ENCODE data around the gene WDR75. TPM values are rescaled to one million over a fixed set of nuclear protein-coding genes. Genes with fewer than 3 reads are reported as not detected.

The WDR75 gene
- total and polyA plus RNA-seq, 2 donors (not counting 3 experiments of a cell fraction or from before 2014, with no cell fraction given): 17.4 to 44.8 TPM

DNA sequence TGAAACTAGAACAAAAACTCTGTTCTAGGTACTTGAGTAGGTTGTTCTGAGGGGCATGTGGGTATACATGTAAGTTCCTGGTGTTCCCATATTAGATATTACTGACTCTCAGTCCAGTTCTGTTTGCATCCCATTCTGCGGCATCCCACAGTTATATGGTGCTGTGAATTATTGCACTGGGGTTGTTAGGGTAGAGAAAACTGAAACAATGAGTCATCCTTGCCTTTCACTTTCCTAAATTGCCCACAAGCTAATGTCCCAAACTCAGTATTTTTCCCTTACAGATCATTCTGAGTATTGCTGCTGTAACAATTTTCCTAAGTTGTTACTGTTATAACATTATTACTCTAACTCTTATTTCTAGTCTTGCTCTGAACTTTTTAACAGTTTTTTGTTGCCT lies 3.0 kb downstream of the WDR75 start:
- intact Hi-C loops (cut with micrococcal nuclease) (no loop called here), dilution Hi-C loops (cut with MboI; ENCODE audit: extremely low pct_ligation_motif_present, low sequenced_read_pairs) (no loop called here)
- DNase-seq (ENCODE audit: low read depth, low spot score): no peak
- H3K4me1 ChIP-seq (ENCODE audit: control insufficient read depth, extremely low read depth, insufficient read depth, low read length): peaks cover 16% of the 10 kb centered on the region
- H3K79me2 ChIP-seq (ENCODE audit: control insufficient read depth, insufficient read depth, low read length): peaks cover 70% of the 10 kb centered on the region
- H3K27ac ChIP-seq (ENCODE audit: insufficient read depth, low read depth, low read length): no peak overlapping the region
- H3K9ac ChIP-seq (replicated peaks; ENCODE audit: extremely low read depth, insufficient read depth, low read length): no peak overlapping the region
- peaks cover 2 to 7% of the 10 kb centered on the region in 2 experiments for H3K36me3 ChIP-seq (ENCODE audit: control insufficient read depth in 2 of 2, extremely low read depth in 1 of 2, insufficient read depth in 2 of 2, low read length in 2 of 2)
- no peak overlapping the region for H2AFZ ChIP-seq (ENCODE audit: low read depth, low read length)
- H3K9me3 ChIP-seq (replicated peaks; ENCODE audit: control insufficient read depth, insufficient read depth, low read length): no peaks in the 10 kb centered on the region
- H3K27me3 ChIP-seq (ENCODE audit: control insufficient read depth in 2 of 2, insufficient read depth in 2 of 2, low read length in 2 of 2): no peaks in the 10 kb centered on the region
- ChIA-PET CTCF (no interaction called here), POLR2A (no interaction called here)
- H4K20me1 ChIP-seq (replicated peaks; ENCODE audit: control insufficient read depth, extremely low read depth, insufficient read depth, low read length): no peaks in the 10 kb centered on the region
- no peaks in the 10 kb centered on the region for H3K9me1 ChIP-seq (replicated peaks; ENCODE audit: control insufficient read depth, extremely low read depth, insufficient read depth, low read length)
- TF ChIP-seq POLR2A (IDR thresholded peaks at IDR 0.05; ENCODE audit: low read depth, low read length) (no peak), MYC (IDR thresholded peaks at IDR 0.05; ENCODE audit: low read depth, low read length) (no peak), JUN (IDR thresholded peaks at IDR 0.05; ENCODE audit: borderline replicate concordance, insufficient read depth, insufficient read length, low read depth) (peak; percentile 22), EZH2 (IDR thresholded peaks at IDR 0.05; ENCODE audit: borderline replicate concordance, low read depth, low read length, severe bottlenecking) (no peak), POLR2AphosphoS5 (IDR thresholded peaks at IDR 0.05; ENCODE audit: insufficient read depth, low read depth, low read length) (no peak), GATA2 (IDR thresholded peaks at IDR 0.05; ENCODE audit: insufficient read depth, insufficient read length, low read depth, low read length) (no peak)
- no TSS peak for BruUV-seq (replicated peaks)
- no peak overlapping the region for H3K4me2 ChIP-seq (ENCODE audit: insufficient read depth, low read length)
- no peak overlapping the region for H3K4me3 ChIP-seq (replicated peaks in 1 of 3; ENCODE audit: insufficient read depth in 1 of 3, low read depth in 1 of 3, low read length in 3 of 3)
- no peak for FAIRE-seq

GRCh38 chr2:189446780-189447179 lies 5.5 kb downstream of the WDR75 start:
- H3K36me3 ChIP-seq (ENCODE audit: control insufficient read depth in 2 of 2, extremely low read depth in 1 of 2, insufficient read depth in 2 of 2, low read length in 2 of 2): peaks cover 7 to 21% of the 10 kb centered on the region in 2 experiments
- H2AFZ ChIP-seq (ENCODE audit: low read depth, low read length): no peak overlapping the region
- H3K9me3 ChIP-seq (replicated peaks; ENCODE audit: control insufficient read depth, insufficient read depth, low read length): no peaks in the 10 kb centered on the region
- no peak for TF ChIP-seq POLR2A (IDR thresholded peaks at IDR 0.05; ENCODE audit: low read depth, low read length)
- TF ChIP-seq POLR2AphosphoS5 (IDR thresholded peaks at IDR 0.05; ENCODE audit: insufficient read depth, low read depth, low read length): no peak
- no peak for TF ChIP-seq EZH2 (IDR thresholded peaks at IDR 0.05; ENCODE audit: borderline replicate concordance, low read depth, low read length, severe bottlenecking)
- TF ChIP-seq, protein P1, sequence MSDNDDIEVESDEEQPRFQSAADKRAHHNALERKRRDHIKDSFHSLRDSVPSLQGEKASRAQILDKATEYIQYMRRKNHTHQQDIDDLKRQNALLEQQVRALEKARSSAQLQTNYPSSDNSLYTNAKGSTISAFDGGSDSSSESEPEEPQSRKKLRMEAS (IDR thresholded peaks at IDR 0.05; ENCODE audit: insufficient read depth, insufficient read length): no peak
- TF ChIP-seq GATA2 (IDR thresholded peaks at IDR 0.05; ENCODE audit: insufficient read depth, insufficient read length, low read depth, low read length): no peak
- TF ChIP-seq MYC (IDR thresholded peaks at IDR 0.05; ENCODE audit: low read depth, low read length): no peak
- no peak for TF ChIP-seq JUN (IDR thresholded peaks at IDR 0.05; ENCODE audit: borderline replicate concordance, insufficient read depth, insufficient read length, low read depth)
- no peak for TF ChIP-seq FOS (IDR thresholded peaks at IDR 0.05; ENCODE audit: borderline replicate concordance, insufficient read depth, low read length)
- TF ChIP-seq, protein P2, sequence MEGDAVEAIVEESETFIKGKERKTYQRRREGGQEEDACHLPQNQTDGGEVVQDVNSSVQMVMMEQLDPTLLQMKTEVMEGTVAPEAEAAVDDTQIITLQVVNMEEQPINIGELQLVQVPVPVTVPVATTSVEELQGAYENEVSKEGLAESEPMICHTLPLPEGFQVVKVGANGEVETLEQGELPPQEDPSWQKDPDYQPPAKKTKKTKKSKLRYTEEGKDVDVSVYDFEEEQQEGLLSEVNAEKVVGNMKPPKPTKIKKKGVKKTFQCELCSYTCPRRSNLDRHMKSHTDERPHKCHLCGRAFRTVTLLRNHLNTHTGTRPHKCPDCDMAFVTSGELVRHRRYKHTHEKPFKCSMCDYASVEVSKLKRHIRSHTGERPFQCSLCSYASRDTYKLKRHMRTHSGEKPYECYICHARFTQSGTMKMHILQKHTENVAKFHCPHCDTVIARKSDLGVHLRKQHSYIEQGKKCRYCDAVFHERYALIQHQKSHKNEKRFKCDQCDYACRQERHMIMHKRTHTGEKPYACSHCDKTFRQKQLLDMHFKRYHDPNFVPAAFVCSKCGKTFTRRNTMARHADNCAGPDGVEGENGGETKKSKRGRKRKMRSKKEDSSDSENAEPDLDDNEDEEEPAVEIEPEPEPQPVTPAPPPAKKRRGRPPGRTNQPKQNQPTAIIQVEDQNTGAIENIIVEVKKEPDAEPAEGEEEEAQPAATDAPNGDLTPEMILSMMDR (IDR thresholded peaks at IDR 0.05; ENCODE audit: extremely low read depth in 1 of 2, insufficient read depth in 1 of 2, low read depth in 1 of 2, low read length in 2 of 2): no peak
- no peak for DNase-seq (ENCODE audit: low read depth, low spot score)
- BruUV-seq (replicated peaks): no TSS peak
- H3K9me1 ChIP-seq (replicated peaks; ENCODE audit: control insufficient read depth, extremely low read depth, insufficient read depth, low read length): no peaks in the 10 kb centered on the region
- no peak overlapping the region for H3K9ac ChIP-seq (replicated peaks; ENCODE audit: extremely low read depth, insufficient read depth, low read length)
- POLR2A ChIA-PET: no interaction called here
- H3K4me1 ChIP-seq (ENCODE audit: control insufficient read depth, extremely low read depth, insufficient read depth, low read length): peaks cover 9% of the 10 kb centered on the region
- H3K4me3 ChIP-seq (replicated peaks in 1 of 3; ENCODE audit: insufficient read depth in 1 of 3, low read depth in 1 of 3, low read length in 3 of 3): no peak overlapping the region
- dilution Hi-C loops (cut with MboI; ENCODE audit: extremely low pct_ligation_motif_present, low sequenced_read_pairs): no loop called here
- peaks cover 65% of the 10 kb centered on the region for H3K79me2 ChIP-seq (ENCODE audit: control insufficient read depth, insufficient read depth, low read length)
- no peak overlapping the region for H3K27ac ChIP-seq (ENCODE audit: insufficient read depth, low read depth, low read length)
- no peaks in the 10 kb centered on the region for H3K27me3 ChIP-seq (ENCODE audit: control insufficient read depth in 2 of 2, insufficient read depth in 2 of 2, low read length in 2 of 2)
- H3K4me2 ChIP-seq (ENCODE audit: insufficient read depth, low read length): no peak overlapping the region
- intact Hi-C loops (cut with micrococcal nuclease): no loop called here
- FAIRE-seq: no peak
- CTCF ChIA-PET: no interaction called here
- H4K20me1 ChIP-seq (replicated peaks; ENCODE audit: control insufficient read depth, extremely low read depth, insufficient read depth, low read length): no peaks in the 10 kb centered on the region

Data from endothelial cell of umbilical vein (primary cell).